HG03575 (cell line): ENCODE measurements around the gene OBSCN.
"Not testable (repeated sequence)": the region's sequence is repeated elsewhere in the genome, so short reads cannot be mapped to it uniquely, and the experiment has no call there.

Experiments used
- ATAC-seq: cut with Tn5 transposase; IDR thresholded peaks from one replicate; pipeline ENCODE4 v1.9.1; 2021; ENCODE audit not compliant: unreplicated experiment, insufficient number of reproducible peaks, low FRiP score; ENCODE audit errors: extremely low read depth

OBSCN gene

GRCh38 chr1:228245111-228245510 lies 37.3 kb downstream of the OBSCN start:
- ATAC-seq: no peak

- ATAC-seq: no peak
These were observed 38.5 kb downstream of the OBSCN start for GRCh38 chr1:228246216-228246900.

- no peak for ATAC-seq
These were observed 41.9 kb downstream of the OBSCN start for GRCh38 chr1:228249513-228250305.

GRCh38 chr1:228252476-228252875 lies 44.6 kb downstream of the OBSCN start:
- ATAC-seq: not testable (repeated sequence)

GRCh38 chr1:228256626-228257375 lies 49.0 kb downstream of the OBSCN start:
- no peak for ATAC-seq

- no peak for ATAC-seq
These were observed 50.6 kb downstream of the OBSCN start for GRCh38 chr1:228258486-228258885.

- no peak for ATAC-seq
These were observed 51.6 kb downstream of the OBSCN start for GRCh38 chr1:228259368-228259894.

- ATAC-seq: no peak
These were observed 52.1 kb downstream of the OBSCN start for GRCh38 chr1:228259951-228260350.

- ATAC-seq: no peak
These were observed 53.9 kb downstream of the OBSCN start for GRCh38 chr1:228261706-228262105.

- ATAC-seq: no peak
These were observed 54.6 kb downstream of the OBSCN start for GRCh38 chr1:228262475-228262874.

- ATAC-seq: no peak
These were observed 55.8 kb downstream of the OBSCN start for GRCh38 chr1:228263636-228264035.

GRCh38 chr1:228264090-228264829 lies 56.4 kb downstream of the OBSCN start:
- ATAC-seq: no peak

GRCh38 chr1:228265167-228265566 lies 57.3 kb downstream of the OBSCN start:
- no peak for ATAC-seq

- ATAC-seq: no peak
These were observed 60.4 kb downstream of the OBSCN start for GRCh38 chr1:228267962-228268880.

GRCh38 chr1:228268881-228269265 lies 61.0 kb downstream of the OBSCN start:
- ATAC-seq: no peak

GRCh38 chr1:228269431-228269830 lies 61.6 kb downstream of the OBSCN start:
- not testable (repeated sequence) for ATAC-seq

GRCh38 chr1:228270032-228270431 lies 62.2 kb downstream of the OBSCN start:
- no peak for ATAC-seq

GRCh38 chr1:228271701-228272251 lies 63.9 kb downstream of the OBSCN start:
- no peak for ATAC-seq
